Measurements from ENCODE around the gene HK3.

DNA sequence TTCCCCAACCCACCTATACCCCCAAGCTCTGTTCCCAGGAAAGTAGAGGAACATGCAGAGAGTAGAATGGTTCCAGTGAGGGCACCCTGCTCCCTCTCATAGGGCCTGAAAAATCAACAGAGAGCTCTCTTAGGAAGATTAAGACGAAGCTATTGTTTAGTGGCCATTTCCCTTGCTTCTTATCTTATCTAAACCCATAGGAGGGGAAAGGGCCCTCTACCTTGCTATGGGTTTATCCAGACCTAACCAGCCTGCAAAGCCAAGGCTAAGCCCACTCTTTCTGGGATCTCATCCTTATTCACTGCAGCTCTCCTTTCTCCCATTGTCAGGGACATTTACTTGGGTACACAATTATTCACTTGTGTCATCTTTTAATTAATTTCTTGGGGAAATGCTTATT, 39.3 kb upstream of the HK3 start:
- TF ChIP-seq CTCF (conservative IDR thresholded peaks at IDR 0.05) (no peak), ZFX (IDR thresholded peaks at IDR 0.05) (no peak)

All from C4-2B (cell line).